Measurements from ENCODE around the gene HNRNPLL.

The HNRNPLL gene

DNA sequence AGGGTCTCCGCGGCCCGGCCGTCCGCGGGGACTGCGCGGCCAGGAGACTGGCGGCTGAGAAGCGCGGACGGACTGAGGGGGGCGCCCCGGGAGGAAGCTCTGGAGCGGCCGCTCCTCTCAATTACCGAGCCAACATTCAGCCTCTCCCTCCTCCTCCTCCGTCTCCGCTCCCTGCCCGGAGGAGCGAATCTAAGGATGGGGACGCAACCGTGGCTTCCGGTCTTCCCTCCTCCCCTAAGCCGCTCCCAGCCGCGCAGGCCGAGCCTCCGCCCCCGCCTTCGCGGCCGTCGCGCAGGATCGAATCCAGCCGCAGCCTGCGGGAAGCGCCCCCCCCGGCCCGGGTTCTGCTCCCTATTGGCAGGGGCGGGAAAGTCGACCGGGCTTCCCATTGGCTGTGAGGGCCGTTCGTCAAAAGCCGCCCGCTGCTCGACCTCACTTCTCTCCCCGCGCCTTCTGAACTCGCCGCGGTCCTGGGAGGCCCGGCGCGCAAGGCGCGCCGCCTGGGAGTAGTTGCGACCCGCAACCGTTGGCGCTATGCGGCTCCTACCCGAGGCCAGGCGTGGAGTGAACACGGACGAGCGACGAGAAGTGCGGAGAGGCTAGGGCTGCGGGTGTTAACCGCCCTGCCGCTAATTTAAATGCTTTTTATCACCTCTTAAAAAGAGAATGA is at the start of gene HNRNPLL (continued):
- TF ChIP-seq, protein P1, sequence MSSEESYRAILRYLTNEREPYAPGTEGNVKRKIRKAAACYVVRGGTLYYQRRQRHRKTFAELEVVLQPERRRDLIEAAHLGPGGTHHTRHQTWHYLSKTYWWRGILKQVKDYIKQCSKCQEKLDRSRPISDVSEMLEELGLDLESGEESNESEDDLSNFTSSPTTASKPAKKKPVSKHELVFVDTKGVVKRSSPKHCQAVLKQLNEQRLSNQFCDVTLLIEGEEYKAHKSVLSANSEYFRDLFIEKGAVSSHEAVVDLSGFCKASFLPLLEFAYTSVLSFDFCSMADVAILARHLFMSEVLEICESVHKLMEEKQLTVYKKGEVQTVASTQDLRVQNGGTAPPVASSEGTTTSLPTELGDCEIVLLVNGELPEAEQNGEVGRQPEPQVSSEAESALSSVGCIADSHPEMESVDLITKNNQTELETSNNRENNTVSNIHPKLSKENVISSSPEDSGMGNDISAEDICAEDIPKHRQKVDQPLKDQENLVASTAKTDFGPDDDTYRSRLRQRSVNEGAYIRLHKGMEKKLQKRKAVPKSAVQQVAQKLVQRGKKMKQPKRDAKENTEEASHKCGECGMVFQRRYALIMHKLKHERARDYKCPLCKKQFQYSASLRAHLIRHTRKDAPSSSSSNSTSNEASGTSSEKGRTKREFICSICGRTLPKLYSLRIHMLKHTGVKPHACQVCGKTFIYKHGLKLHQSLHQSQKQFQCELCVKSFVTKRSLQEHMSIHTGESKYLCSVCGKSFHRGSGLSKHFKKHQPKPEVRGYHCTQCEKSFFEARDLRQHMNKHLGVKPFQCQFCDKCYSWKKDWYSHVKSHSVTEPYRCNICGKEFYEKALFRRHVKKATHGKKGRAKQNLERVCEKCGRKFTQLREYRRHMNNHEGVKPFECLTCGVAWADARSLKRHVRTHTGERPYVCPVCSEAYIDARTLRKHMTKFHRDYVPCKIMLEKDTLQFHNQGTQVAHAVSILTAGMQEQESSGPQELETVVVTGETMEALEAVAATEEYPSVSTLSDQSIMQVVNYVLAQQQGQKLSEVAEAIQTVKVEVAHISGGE (tag by site-specific recombination; conservative IDR thresholded peaks at IDR 0.05; ENCODE audit: low read depth): peak; percentile 91
- TF ChIP-seq ZNF155 (tag by site-specific recombination; IDR thresholded peaks at IDR 0.05) (no peak), ZFP37 (tag by site-specific recombination; IDR thresholded peaks at IDR 0.05) (no peak), BCL11B (tag by site-specific recombination; IDR thresholded peaks at IDR 0.05; ENCODE audit: low read depth) (no peak), ZIC2 (tag by site-specific recombination; IDR thresholded peaks at IDR 0.05) (peak; percentile 82), YY1 (tag by site-specific recombination; IDR thresholded peaks at IDR 0.05) (no peak), MYNN (tag by site-specific recombination; IDR thresholded peaks at IDR 0.05; ENCODE audit: borderline replicate concordance) (no peak), ZNF777 (tag by site-specific recombination; IDR thresholded peaks at IDR 0.05; ENCODE audit: borderline replicate concordance) (no peak), ZNF23 (tag by site-specific recombination; IDR thresholded peaks at IDR 0.05; ENCODE audit: borderline replicate concordance) (no peak), ZNF19 (tag by site-specific recombination; IDR thresholded peaks at IDR 0.05; ENCODE audit: low read depth) (no peak), ZNF548 (tag by site-specific recombination; IDR thresholded peaks at IDR 0.05) (no peak), SCRT1 (tag by site-specific recombination; IDR thresholded peaks at IDR 0.05; ENCODE audit: borderline replicate concordance) (no peak), ZNF585B (tag by site-specific recombination; IDR thresholded peaks at IDR 0.05) (no peak), ZNF707 (tag by site-specific recombination; IDR thresholded peaks at IDR 0.05) (no peak), ZBTB1 (tag by site-specific recombination; IDR thresholded peaks at IDR 0.05) (no peak; the same call in 1 of the 2 replicates), MEIS1 (CRISPR knock-in tag; IDR thresholded peaks at IDR 0.05; ENCODE audit: borderline replicate concordance) (no peak), ZNF558 (tag by site-specific recombination; IDR thresholded peaks at IDR 0.05) (no peak)
- TF ChIP-seq, protein P2, sequence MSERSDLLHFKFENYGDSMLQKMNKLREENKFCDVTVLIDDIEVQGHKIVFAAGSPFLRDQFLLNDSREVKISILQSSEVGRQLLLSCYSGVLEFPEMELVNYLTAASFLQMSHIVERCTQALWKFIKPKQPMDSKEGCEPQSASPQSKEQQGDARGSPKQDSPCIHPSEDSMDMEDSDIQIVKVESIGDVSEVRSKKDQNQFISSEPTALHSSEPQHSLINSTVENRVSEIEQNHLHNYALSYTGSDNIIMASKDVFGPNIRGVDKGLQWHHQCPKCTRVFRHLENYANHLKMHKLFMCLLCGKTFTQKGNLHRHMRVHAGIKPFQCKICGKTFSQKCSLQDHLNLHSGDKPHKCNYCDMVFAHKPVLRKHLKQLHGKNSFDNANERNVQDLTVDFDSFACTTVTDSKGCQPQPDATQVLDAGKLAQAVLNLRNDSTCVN (tag by site-specific recombination; optimal IDR thresholded peaks at IDR 0.05): peak; percentile 86
- TF ChIP-seq, protein P3, sequence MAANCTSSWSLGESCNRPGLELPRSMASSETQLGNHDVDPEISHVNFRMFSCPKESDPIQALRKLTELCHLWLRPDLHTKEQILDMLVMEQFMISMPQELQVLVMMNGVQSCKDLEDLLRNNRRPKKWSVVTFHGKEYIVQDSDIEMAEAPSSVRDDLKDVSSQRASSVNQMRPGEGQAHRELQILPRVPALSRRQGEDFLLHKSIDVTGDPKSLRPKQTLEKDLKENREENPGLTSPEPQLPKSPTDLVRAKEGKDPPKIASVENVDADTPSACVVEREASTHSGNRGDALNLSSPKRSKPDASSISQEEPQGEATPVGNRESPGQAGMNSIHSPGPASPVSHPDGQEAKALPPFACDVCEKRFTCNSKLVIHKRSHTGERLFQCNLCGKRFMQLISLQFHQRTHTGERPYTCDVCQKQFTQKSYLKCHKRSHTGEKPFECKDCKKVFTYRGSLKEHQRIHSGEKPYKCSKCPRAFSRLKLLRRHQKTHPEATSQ (tag by site-specific recombination; IDR thresholded peaks at IDR 0.05): no peak
- TF ChIP-seq, protein P4, sequence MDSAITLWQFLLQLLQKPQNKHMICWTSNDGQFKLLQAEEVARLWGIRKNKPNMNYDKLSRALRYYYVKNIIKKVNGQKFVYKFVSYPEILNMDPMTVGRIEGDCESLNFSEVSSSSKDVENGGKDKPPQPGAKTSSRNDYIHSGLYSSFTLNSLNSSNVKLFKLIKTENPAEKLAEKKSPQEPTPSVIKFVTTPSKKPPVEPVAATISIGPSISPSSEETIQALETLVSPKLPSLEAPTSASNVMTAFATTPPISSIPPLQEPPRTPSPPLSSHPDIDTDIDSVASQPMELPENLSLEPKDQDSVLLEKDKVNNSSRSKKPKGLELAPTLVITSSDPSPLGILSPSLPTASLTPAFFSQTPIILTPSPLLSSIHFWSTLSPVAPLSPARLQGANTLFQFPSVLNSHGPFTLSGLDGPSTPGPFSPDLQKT (IDR thresholded peaks at IDR 0.05; ENCODE audit: borderline replicate concordance, low read depth, low read length): no peak
- TF ChIP-seq, protein P5, sequence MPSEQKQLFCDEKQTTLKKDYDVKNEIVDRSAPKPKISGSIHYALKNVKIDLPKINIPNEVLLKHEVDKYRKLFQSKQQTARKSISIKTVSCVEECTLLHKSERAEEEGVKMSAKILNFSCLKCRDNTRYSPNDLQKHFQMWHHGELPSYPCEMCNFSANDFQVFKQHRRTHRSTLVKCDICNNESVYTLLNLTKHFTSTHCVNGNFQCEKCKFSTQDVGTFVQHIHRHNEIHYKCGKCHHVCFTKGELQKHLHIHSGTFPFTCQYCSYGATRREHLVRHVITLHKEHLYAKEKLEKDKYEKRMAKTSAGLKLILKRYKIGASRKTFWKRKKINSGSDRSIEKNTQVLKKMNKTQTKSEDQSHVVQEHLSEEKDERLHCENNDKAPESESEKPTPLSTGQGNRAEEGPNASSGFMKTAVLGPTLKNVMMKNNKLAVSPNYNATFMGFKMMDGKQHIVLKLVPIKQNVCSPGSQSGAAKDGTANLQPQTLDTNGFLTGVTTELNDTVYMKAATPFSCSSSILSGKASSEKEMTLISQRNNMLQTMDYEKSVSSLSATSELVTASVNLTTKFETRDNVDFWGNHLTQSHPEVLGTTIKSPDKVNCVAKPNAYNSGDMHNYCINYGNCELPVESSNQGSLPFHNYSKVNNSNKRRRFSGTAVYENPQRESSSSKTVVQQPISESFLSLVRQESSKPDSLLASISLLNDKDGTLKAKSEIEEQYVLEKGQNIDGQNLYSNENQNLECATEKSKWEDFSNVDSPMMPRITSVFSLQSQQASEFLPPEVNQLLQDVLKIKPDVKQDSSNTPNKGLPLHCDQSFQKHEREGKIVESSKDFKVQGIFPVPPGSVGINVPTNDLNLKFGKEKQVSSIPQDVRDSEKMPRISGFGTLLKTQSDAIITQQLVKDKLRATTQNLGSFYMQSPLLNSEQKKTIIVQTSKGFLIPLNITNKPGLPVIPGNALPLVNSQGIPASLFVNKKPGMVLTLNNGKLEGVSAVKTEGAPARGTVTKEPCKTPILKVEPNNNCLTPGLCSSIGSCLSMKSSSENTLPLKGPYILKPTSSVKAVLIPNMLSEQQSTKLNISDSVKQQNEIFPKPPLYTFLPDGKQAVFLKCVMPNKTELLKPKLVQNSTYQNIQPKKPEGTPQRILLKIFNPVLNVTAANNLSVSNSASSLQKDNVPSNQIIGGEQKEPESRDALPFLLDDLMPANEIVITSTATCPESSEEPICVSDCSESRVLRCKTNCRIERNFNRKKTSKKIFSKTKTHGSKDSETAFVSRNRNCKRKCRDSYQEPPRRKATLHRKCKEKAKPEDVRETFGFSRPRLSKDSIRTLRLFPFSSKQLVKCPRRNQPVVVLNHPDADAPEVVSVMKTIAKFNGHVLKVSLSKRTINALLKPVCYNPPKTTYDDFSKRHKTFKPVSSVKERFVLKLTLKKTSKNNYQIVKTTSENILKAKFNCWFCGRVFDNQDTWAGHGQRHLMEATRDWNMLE (tag by site-specific recombination; conservative IDR thresholded peaks at IDR 0.05; ENCODE audit: low read depth): no peak
- TF ChIP-seq, protein P6, sequence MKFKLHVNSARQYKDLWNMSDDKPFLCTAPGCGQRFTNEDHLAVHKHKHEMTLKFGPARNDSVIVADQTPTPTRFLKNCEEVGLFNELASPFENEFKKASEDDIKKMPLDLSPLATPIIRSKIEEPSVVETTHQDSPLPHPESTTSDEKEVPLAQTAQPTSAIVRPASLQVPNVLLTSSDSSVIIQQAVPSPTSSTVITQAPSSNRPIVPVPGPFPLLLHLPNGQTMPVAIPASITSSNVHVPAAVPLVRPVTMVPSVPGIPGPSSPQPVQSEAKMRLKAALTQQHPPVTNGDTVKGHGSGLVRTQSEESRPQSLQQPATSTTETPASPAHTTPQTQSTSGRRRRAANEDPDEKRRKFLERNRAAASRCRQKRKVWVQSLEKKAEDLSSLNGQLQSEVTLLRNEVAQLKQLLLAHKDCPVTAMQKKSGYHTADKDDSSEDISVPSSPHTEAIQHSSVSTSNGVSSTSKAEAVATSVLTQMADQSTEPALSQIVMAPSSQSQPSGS (tag by site-specific recombination; IDR thresholded peaks at IDR 0.05; ENCODE audit: low read depth): no peak
- TF ChIP-seq, protein P7, sequence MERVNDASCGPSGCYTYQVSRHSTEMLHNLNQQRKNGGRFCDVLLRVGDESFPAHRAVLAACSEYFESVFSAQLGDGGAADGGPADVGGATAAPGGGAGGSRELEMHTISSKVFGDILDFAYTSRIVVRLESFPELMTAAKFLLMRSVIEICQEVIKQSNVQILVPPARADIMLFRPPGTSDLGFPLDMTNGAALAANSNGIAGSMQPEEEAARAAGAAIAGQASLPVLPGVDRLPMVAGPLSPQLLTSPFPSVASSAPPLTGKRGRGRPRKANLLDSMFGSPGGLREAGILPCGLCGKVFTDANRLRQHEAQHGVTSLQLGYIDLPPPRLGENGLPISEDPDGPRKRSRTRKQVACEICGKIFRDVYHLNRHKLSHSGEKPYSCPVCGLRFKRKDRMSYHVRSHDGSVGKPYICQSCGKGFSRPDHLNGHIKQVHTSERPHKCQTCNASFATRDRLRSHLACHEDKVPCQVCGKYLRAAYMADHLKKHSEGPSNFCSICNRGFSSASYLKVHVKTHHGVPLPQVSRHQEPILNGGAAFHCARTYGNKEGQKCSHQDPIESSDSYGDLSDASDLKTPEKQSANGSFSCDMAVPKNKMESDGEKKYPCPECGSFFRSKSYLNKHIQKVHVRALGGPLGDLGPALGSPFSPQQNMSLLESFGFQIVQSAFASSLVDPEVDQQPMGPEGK (tag by site-specific recombination; IDR thresholded peaks at IDR 0.05): peak; percentile 96

Data from HEK293 (cell line).